HCT116 (cell line): ENCODE results near the gene ELFN1. TPM values are rescaled to one million over a fixed set of nuclear protein-coding genes. Genes with fewer than 3 reads are reported as not detected.

Experiments used
- ATAC-seq: fragments of 200-7000 bp; cut with Tn5 transposase; 2 replicates; pipeline ENCODE4 v1.9.1; 2020; ENCODE audit warnings: mild to moderate bottlenecking, moderate library complexity
- BruUV-seq: library from RNA; stranded (reverse); fragments of 400-500 nt; replicated peaks from 2 replicates; lab custom pipeline; 2021; lab: Mats Ljungman, UMichigan
- CTCF ChIA-PET: fragments of 300-600 bp; sonication (Branson Sonifier 250); formaldehyde crosslinking; loops from one replicate; lab custom pipeline; 2021; ENCODE audit warnings: antibody characterized with exemption; lab: Charles Lee
- POLR2A ChIA-PET: fragments of 300-600, 350-600 bp; sonication (Branson Sonifier 250); formaldehyde crosslinking; loops from one replicate; lab custom pipeline; 2021; ENCODE audit warnings: antibody characterized with exemption; lab: Charles Lee
- RAD21 ChIA-PET, 2 experiments: fragments of 300-600 bp; sonication (Branson Sonifier 250); formaldehyde crosslinking; loops; one replicate each; lab custom pipeline; 2023; ENCODE audit warnings: low total read pairs in 2 of 2; ENCODE audit not compliant: uncharacterized antibody in 2 of 2, unreplicated experiment in 2 of 2, low non-redundant PET in 1 of 2; lab: Charles Lee
- DNase-seq: peaks from one replicate; pipeline ENCODE4 v3.0.0-alpha.2; 2010; ENCODE audit warnings: low read depth, low spot score
- H2AFZ ChIP-seq: fragments of 200-600 bp; shearing (Covaris generic), sonication (generic); 2 replicates; pipeline ENCODE4 v1.6.1; 2017; ENCODE audit warnings: low read depth, mixed run types, mixed read lengths, antibody characterized with exemption, low read length; ENCODE audit not compliant: poor library complexity, severe bottlenecking
- H3K27ac ChIP-seq: 2 replicates; pipeline ENCODE4 v1.5.1; 2012; ENCODE audit warnings: low read depth, low read length
- H3K27me3 ChIP-seq: fragments of 200-600 bp; sonication (generic); 2 replicates; pipeline ENCODE4 v1.6.1; 2016; ENCODE audit warnings: mixed run types, low read length, mixed read lengths; ENCODE audit not compliant: insufficient read depth
- H3K36me3 ChIP-seq, 2 experiments: fragments of 200-500 bp in 1 of 2; fragments of 200-600 bp in 1 of 2; sonication (Bioruptor generic) in 1 of 2; sonication (generic) in 1 of 2; 2 replicates each; pipeline versions ENCODE4 v1.5.1 to v1.6.1; 2014 to 2016; ENCODE audit warnings: low read length in 2 of 2, inconsistent platforms in 1 of 2, mixed read lengths in 1 of 2, mixed run types in 1 of 2; ENCODE audit not compliant: insufficient read depth in 2 of 2, control insufficient read depth in 1 of 2
- H3K4me1 ChIP-seq, 2 experiments: fragments of 200-600 bp in 1 of 2; sonication (generic) in 1 of 2; 2 replicates each; pipeline versions ENCODE4 v1.5.1 to v1.6.1; 2012 to 2017; ENCODE audit warnings: low read length in 2 of 2, inconsistent platforms in 1 of 2, mild to moderate bottlenecking in 1 of 2, mixed read lengths in 1 of 2, mixed run types in 1 of 2, moderate library complexity in 1 of 2; ENCODE audit not compliant: insufficient read depth in 2 of 2, control insufficient read depth in 1 of 2
- H3K4me2 ChIP-seq: fragments of 200-600 bp; sonication (generic); 2 replicates; pipeline ENCODE4 v1.6.1; 2017; ENCODE audit warnings: mixed run types, low read length, mixed read lengths
- H3K4me3 ChIP-seq, 2 experiments: fragments of 200-600 bp in 1 of 2; sonication (generic) in 1 of 2; replicated peaks in 1 of 2; 2 replicates each; pipeline ENCODE4 v1.5.1; 2011 to 2016; ENCODE audit warnings: low read length in 2 of 2, control low read depth in 1 of 2, low read depth in 1 of 2, mild to moderate bottlenecking in 1 of 2, mixed read lengths in 1 of 2, mixed run types in 1 of 2
- H3K79me2 ChIP-seq: fragments of 200-600 bp; sonication (generic); 2 replicates; pipeline ENCODE4 v1.6.1; 2017; ENCODE audit warnings: mild to moderate bottlenecking, mixed run types, low read length, moderate library complexity, mixed read lengths; ENCODE audit not compliant: insufficient read depth
- H3K9ac ChIP-seq: fragments of 200-600 bp; sonication (generic); 2 replicates; pipeline ENCODE4 v1.6.1; 2016; ENCODE audit warnings: low read length, mixed read lengths
- H3K9me2 ChIP-seq: fragments of 200-600 bp; sonication (generic), shearing (Covaris generic); 2 replicates; pipeline ENCODE4 v1.6.1; 2017; ENCODE audit warnings: mixed run types, mild to moderate bottlenecking, moderate library complexity; ENCODE audit not compliant: insufficient read depth
- H3K9me3 ChIP-seq, 2 experiments: fragments of 200-500 bp in 1 of 2; fragments of 200-600 bp in 1 of 2; sonication (Bioruptor generic) in 1 of 2; sonication (generic) in 1 of 2; 2 replicates each; pipeline ENCODE4 v1.6.1; 2014 to 2017; ENCODE audit warnings: low read length in 2 of 2, mixed read lengths in 2 of 2, inconsistent platforms in 1 of 2, low read depth in 1 of 2, mild to moderate bottlenecking in 1 of 2, mixed run types in 1 of 2, moderate library complexity in 1 of 2; ENCODE audit not compliant: control insufficient read depth in 1 of 2, insufficient read depth in 1 of 2
- H4K20me1 ChIP-seq: fragments of 200-600 bp; sonication (generic), shearing (Covaris generic); 2 replicates; pipeline ENCODE4 v1.6.1; 2017; ENCODE audit warnings: mixed run types, mild to moderate bottlenecking, moderate library complexity; ENCODE audit not compliant: insufficient read depth
- POLR2A ChIP-seq: IDR thresholded peaks from 2 replicates; pipeline ENCODE4 v1.7.0; 2011; ENCODE audit warnings: borderline replicate concordance; ENCODE audit not compliant: insufficient read depth, insufficient read length; ENCODE audit errors: extremely low read depth
- RAD21 ChIP-seq: IDR thresholded peaks from 2 replicates; pipeline ENCODE4 v1.6.1; 2012; ENCODE audit warnings: low read depth, mild to moderate bottlenecking
- REST ChIP-seq: IDR thresholded peaks from 2 replicates; pipeline ENCODE4 v1.6.1; 2012; ENCODE audit warnings: low read depth
- SIN3A ChIP-seq: IDR thresholded peaks from 2 replicates; pipeline ENCODE4 v1.6.1; 2012; ENCODE audit warnings: low read depth
- SP1 ChIP-seq: IDR thresholded peaks from 2 replicates; pipeline ENCODE4 v1.6.1; 2012; ENCODE audit warnings: low read depth
- SRF ChIP-seq: IDR thresholded peaks from 2 replicates; pipeline ENCODE4 v1.6.1; 2012; ENCODE audit warnings: low read depth
- TCF7L2 ChIP-seq: IDR thresholded peaks from 2 replicates; pipeline ENCODE4 v1.7.0; 2011; ENCODE audit warnings: borderline replicate concordance, inconsistent platforms; ENCODE audit not compliant: insufficient read depth, insufficient read length; ENCODE audit errors: extremely low read depth
- YY1 ChIP-seq: IDR thresholded peaks from 2 replicates; pipeline ENCODE4 v1.6.1; 2011; ENCODE audit warnings: low read length, low read depth, moderate library complexity, mild to moderate bottlenecking; ENCODE audit not compliant: insufficient replicate concordance; ENCODE audit errors: extremely low read depth
- ZNF274 ChIP-seq: fragments of 200-500 bp; sonication (Bioruptor generic); IDR thresholded peaks from 2 replicates; pipeline ENCODE4 v1.6.1; 2014; ENCODE audit warnings: mild to moderate bottlenecking, low read depth, low read length, inconsistent platforms
- intact Hi-C: fragments of 100-400 bp; cut with micrococcal nuclease; formaldehyde crosslinking; loops from 2 replicates; pipeline ENCODE4 v1.10.0; 2022
- total RNA-seq: library from RNA; stranded (reverse); gene quantifications from one replicate; pipeline ENCODE4 v1.2.1, GENCODE V29; 2021; ENCODE audit not compliant: unreplicated experiment

Gene ELFN1
- total RNA-seq, 1 experiment from 2014 or later = 4.4 TPM

GRCh38 chr7:1724118-1724910, 54.2 kb downstream of the ELFN1 start:
- Histone ChIP-seq H3K36me3 (no peaks in the 10 kb centered on the region), H4K20me1 (no peaks in the 10 kb centered on the region), H3K79me2 (no peaks in the 10 kb centered on the region), H3K9me3 (no peaks in the 10 kb centered on the region), H2AFZ (no peak overlapping the region), H3K27ac (no peak overlapping the region), H3K4me3 (no peak overlapping the region), H3K27me3 (no peaks in the 10 kb centered on the region), H3K9ac (no peak overlapping the region), H3K4me1 (peaks cover 0 to 3% of the 10 kb centered on the region in 2 experiments; a peak in 1 of 4 replicates), H3K9me2 (no peaks in the 10 kb centered on the region), H3K4me2 (no peak overlapping the region)
- ChIA-PET RAD21 (no interaction called here), CTCF (no interaction called here), POLR2A (no interaction called here)
- BruUV-seq = no TSS peak
- no peak for ATAC-seq
- no peak for TF ChIP-seq RAD21
- no peak for TF ChIP-seq REST
- TF ChIP-seq POLR2A = no peak
- no peak for TF ChIP-seq YY1
- no peak for TF ChIP-seq TCF7L2
- TF ChIP-seq SIN3A = no peak
- TF ChIP-seq ZNF274 = no peak
- no peak for TF ChIP-seq SRF
- no peak for TF ChIP-seq SP1
- intact Hi-C loops = no loop called here
- DNase-seq = no peak
